ENCODE results near the gene GRID1. TPM values are rescaled to one million over a fixed set of nuclear protein-coding genes. Genes with fewer than 3 reads are reported as not detected.

The GRID1 gene
- total RNA-seq, 2 donors from 2014 or later = 0.27 to 0.85 TPM

DNA sequence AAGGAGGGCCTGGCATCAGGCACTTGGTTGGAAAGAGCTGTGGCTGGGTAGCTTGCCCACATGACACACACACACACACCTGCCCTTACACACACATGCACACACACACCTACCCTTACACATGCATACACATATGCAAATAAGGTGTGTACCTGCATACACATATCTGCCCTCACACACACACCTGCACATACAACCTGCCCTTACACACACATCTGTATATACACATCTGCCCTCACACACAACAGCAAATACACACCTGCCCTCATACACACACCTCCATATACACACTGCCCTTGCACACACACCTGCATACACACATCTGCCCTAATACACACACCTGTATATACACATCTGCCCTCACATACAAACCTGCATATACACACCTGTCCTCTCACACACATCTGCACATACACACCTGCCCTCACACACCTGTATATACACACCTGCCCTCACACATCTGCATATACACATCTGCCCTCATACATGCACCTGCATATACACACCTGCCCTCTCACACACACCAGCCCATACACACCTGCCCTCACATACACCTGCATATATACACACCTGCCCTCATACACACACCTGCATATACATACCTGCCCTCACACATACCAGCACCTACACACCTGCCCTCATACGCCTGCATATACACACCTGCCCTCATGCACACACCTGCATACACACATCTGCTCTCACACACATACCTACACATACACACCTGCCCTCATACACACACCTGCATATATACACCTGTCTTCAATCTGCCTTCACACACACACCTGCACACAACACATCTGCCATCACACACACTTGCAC is 82.9 kb downstream of the GRID1 start:
- DNase-seq (ENCODE audit: low spot score) = no peak
- Histone ChIP-seq H3K27me3 (replicated peaks; ENCODE audit: insufficient read depth) (no peaks in the 10 kb centered on the region), H3K9me3 (peaks cover 3% of the 10 kb centered on the region), H3K36me3 (no peaks in the 10 kb centered on the region), H3K4me3 (no peak overlapping the region), H3K27ac (no peak overlapping the region), H3K4me1 (ENCODE audit: control insufficient read depth in 1 of 2, low read depth in 2 of 2) (no peaks in the 10 kb centered on the region)
- no peak for ATAC-seq (ENCODE audit: insufficient number of reproducible peaks, low FRiP score, low read depth)
- TF ChIP-seq, protein P1, sequence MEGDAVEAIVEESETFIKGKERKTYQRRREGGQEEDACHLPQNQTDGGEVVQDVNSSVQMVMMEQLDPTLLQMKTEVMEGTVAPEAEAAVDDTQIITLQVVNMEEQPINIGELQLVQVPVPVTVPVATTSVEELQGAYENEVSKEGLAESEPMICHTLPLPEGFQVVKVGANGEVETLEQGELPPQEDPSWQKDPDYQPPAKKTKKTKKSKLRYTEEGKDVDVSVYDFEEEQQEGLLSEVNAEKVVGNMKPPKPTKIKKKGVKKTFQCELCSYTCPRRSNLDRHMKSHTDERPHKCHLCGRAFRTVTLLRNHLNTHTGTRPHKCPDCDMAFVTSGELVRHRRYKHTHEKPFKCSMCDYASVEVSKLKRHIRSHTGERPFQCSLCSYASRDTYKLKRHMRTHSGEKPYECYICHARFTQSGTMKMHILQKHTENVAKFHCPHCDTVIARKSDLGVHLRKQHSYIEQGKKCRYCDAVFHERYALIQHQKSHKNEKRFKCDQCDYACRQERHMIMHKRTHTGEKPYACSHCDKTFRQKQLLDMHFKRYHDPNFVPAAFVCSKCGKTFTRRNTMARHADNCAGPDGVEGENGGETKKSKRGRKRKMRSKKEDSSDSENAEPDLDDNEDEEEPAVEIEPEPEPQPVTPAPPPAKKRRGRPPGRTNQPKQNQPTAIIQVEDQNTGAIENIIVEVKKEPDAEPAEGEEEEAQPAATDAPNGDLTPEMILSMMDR (IDR thresholded peaks at IDR 0.05) = no peak

DNA sequence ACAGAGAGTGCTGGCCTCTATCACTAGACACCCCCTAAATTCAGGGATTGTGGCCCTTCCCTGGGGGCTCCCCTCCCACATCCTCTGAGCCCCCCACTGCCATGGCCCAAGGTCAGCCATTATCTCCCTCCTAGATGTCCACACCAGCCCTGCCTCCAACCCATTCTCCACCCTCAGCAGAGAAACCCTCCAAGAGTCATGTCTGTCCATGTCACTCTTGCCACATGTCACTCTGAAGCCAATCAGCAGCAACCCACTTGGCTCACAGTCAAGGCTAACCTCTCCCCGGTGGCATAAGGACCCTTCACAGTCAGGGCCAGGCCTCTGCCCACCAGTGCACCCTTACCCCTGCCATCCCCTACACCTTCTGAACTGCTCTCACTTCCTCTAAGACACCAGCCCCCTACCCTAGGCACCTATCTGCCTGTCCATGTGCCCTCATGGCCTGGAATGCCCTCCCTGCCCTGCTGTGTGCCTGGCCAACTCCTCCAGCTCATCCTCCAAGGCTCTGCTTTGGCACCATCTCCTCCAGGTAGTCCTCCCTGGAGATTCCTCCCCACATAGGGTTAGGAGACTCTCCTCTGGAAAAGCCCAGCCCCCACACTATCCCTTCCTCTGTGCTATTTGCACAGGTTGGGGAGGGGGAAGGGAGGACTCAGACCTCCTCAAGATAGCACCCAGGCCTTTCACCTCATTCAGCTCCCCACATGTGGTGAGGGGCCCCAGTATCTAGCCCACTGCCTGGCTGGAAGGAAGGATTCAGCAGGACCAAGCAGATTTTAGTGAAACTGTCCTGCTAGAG is 83.7 kb downstream of the GRID1 start:
- Histone ChIP-seq H3K4me1 (ENCODE audit: control insufficient read depth in 1 of 2, low read depth in 2 of 2) (no peaks in the 10 kb centered on the region), H3K9me3 (peaks cover 3% of the 10 kb centered on the region), H3K4me3 (no peak overlapping the region), H3K36me3 (no peaks in the 10 kb centered on the region), H3K27ac (no peak overlapping the region), H3K27me3 (replicated peaks; ENCODE audit: insufficient read depth) (no peaks in the 10 kb centered on the region)
- ATAC-seq (ENCODE audit: insufficient number of reproducible peaks, low FRiP score, low read depth) (no peak), DNase-seq (ENCODE audit: low spot score) (no peak)
- TF ChIP-seq, protein P1 (IDR thresholded peaks at IDR 0.05) = no peak

DNA sequence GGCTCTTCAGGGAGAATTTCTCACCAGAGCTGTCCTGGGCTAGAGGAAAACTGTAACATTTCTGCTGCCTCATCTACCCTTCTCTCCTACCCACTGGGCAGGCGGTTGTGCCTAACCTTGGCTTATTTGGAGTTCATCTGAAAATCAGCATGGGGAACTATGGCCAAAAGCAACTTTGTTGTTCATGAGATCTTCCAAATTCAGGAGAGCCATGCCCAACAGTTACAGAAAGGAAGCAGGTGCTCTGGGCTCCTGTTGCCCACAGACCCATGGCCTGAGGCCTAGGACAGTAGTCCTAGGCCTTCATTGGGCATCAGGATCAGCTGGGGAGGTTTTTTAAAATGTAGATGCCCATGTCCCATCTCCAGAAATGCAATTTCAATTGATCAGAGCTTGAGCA is 85.2 kb downstream of the GRID1 start:
- no peaks in the 10 kb centered on the region for H3K27me3 ChIP-seq (replicated peaks; ENCODE audit: insufficient read depth)
- TF ChIP-seq, protein P1 (IDR thresholded peaks at IDR 0.05) = no peak
- DNase-seq (ENCODE audit: low spot score) (no peak), ATAC-seq (ENCODE audit: insufficient number of reproducible peaks, low FRiP score, low read depth) (no peak)
- peaks cover 3% of the 10 kb centered on the region for H3K9me3 ChIP-seq
- no peaks in the 10 kb centered on the region for H3K4me1 ChIP-seq (ENCODE audit: control insufficient read depth in 1 of 2, low read depth in 2 of 2)
- H3K27ac ChIP-seq = no peak overlapping the region
- no peaks in the 10 kb centered on the region for H3K36me3 ChIP-seq
- H3K4me3 ChIP-seq = no peak overlapping the region

DNA sequence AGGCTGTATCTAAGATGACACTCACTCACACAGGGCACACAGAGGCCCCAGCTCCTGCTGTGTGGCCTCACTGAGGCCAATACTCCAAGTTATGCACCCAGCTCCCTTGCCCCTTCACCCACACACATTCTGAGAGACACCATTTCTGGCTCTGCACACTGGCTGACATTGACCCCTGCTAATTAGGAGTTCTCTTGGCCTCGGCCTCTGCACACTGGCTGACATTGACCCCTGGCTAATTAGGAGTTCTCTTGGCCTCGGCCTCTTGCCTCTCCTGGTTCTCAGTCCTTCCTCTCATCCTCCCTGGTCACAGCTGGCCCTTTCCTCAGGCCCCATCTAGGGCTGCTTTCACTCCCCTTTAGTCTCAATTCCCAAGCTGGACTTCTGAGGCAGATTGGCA is 97.3 kb downstream of the GRID1 start:
- Histone ChIP-seq H3K9me3 (no peaks in the 10 kb centered on the region), H3K27ac (no peak overlapping the region), H3K4me1 (ENCODE audit: control insufficient read depth in 1 of 2, low read depth in 2 of 2) (no peaks in the 10 kb centered on the region), H3K4me3 (no peak overlapping the region), H3K27me3 (replicated peaks; ENCODE audit: insufficient read depth) (no peaks in the 10 kb centered on the region), H3K36me3 (no peaks in the 10 kb centered on the region)
- DNase-seq (ENCODE audit: low spot score) (no peak), ATAC-seq (ENCODE audit: insufficient number of reproducible peaks, low FRiP score, low read depth) (no peak)
- TF ChIP-seq, protein P1 (IDR thresholded peaks at IDR 0.05) = no peak
